ENCODE data around the gene KMO. TPM values are rescaled to one million over a fixed set of nuclear protein-coding genes. Genes with fewer than 3 reads are reported as not detected.

Gene KMO
- total and polyA plus RNA-seq, 2 experiments from 2014 or later, result not detected

DNA sequence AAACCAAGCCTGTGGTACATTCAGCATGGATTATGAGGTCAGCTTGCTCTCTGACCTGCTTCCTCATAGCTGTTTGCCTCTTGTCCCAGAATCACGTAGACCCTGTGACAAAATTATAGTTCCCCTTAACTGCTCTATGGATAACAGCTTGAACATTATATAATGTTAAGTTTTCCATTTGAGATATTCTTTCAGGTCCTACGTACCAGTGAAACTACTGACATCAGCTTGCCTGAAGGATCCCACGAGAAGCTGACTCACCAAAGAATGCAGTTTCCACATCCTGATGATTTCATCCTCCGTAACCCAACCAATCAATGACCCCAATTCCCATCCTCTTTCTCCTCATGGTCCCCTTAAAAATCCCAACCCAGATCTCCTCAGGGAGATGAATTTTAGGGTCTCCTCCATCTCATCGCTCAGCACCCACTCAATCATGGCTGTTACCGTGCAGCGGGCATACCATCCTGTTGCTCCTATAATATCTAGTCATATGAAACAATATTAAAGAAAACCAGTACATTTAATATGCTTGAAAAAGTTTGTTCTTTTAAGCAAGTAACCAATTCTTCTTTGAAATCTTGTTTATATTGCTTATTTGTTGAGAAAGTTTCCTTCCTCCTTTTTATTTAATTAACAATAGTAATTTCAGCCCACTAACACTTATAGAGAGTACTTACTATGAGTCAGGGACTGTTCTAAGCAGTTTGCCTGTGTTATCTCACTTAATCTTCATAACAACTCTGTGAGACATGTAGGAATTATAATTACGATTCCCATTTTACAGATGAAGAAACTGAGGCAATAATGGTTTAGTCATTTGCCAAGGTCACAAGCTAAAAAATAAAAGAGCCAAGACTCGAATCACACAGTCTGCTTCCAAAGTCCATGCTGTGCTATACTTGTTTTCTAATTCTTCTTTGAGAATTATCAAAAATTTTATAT lies 80.6 kb downstream of the KMO start:
- Histone ChIP-seq H3K9me2 (ENCODE audit: insufficient read depth) (no peaks in the 10 kb centered on the region), H3K27me3 (replicated peaks; ENCODE audit: insufficient read depth) (no peaks in the 10 kb centered on the region), H3K4me3 (peak overlapping the region; percentile 23; the same call in 1 of the 2 replicates), H3K4me1 (ENCODE audit: insufficient read depth) (peaks cover 20% of the 10 kb centered on the region), H2AFZ (peak overlapping the region; percentile 74), H3F3A (ENCODE audit: insufficient read depth) (peaks cover 9% of the 10 kb centered on the region; the same call in 1 of the 2 replicates), H3K27ac (peak overlapping the region; percentile 60), H3K9me3 (ENCODE audit: low read depth) (no peaks in the 10 kb centered on the region), H3K9ac (peak overlapping the region; percentile 57), H3K79me2 (ENCODE audit: insufficient read depth) (no peaks in the 10 kb centered on the region), H3K4me2 (ENCODE audit: unreplicated experiment) (peak overlapping the region; percentile 56), H3K36me3 (ENCODE audit: low read depth) (no peaks in the 10 kb centered on the region), H4K20me1 (ENCODE audit: insufficient read depth) (no peaks in the 10 kb centered on the region)
- DNase-seq, result peak; percentile 90
- in situ Hi-C loops (cut with MboI), result loop anchor here (10.0 to 25.0 kb wide), 2 partner anchors 222 to 374 kb away; partner anchors contain the start of gene MAP1LC3C
- no peak for TF ChIP-seq EZH2 (IDR thresholded peaks at IDR 0.05; ENCODE audit: insufficient read depth, poor library complexity, severe bottlenecking)
- TF ChIP-seq EZH2phosphoT487 (IDR thresholded peaks at IDR 0.05; ENCODE audit: insufficient read depth, low read depth), result no peak
- 39 to 41% methylated on average over 9 of the region's 9 CpGs for WGBS, 2 experiments (ENCODE audit: low coverage in 1 of 2, low lambda C conversion rate in 2 of 2, missing lambda C conversion rate in 2 of 2)

GRCh38 chr1:241614144-241614543 lies 82.0 kb downstream of the KMO start:
- Histone ChIP-seq H4K20me1 (ENCODE audit: insufficient read depth) (no peaks in the 10 kb centered on the region), H3K4me3 (no peak overlapping the region), H3K4me1 (ENCODE audit: insufficient read depth) (peaks cover 12% of the 10 kb centered on the region), H3K9ac (no peak overlapping the region), H3K9me2 (ENCODE audit: insufficient read depth) (no peaks in the 10 kb centered on the region), H3K79me2 (ENCODE audit: insufficient read depth) (no peaks in the 10 kb centered on the region), H3K36me3 (ENCODE audit: low read depth) (no peaks in the 10 kb centered on the region), H3K4me2 (ENCODE audit: unreplicated experiment) (no peak overlapping the region), H3K27ac (no peak overlapping the region), H3K27me3 (replicated peaks; ENCODE audit: insufficient read depth) (no peaks in the 10 kb centered on the region), H2AFZ (no peak overlapping the region), H3K9me3 (ENCODE audit: low read depth) (no peaks in the 10 kb centered on the region), H3F3A (ENCODE audit: insufficient read depth) (peaks cover 3% of the 10 kb centered on the region; the same call in 1 of the 2 replicates)
- in situ Hi-C loops (cut with MboI), result loop anchor here (10.0 to 25.0 kb wide), 2 partner anchors 221 to 373 kb away; partner anchors contain the start of gene MAP1LC3C
- TF ChIP-seq EZH2phosphoT487 (IDR thresholded peaks at IDR 0.05; ENCODE audit: insufficient read depth, low read depth) (no peak), EZH2 (IDR thresholded peaks at IDR 0.05; ENCODE audit: insufficient read depth, poor library complexity, severe bottlenecking) (no peak)
- WGBS, 2 experiments (ENCODE audit: low coverage in 1 of 2, low lambda C conversion rate in 2 of 2, missing lambda C conversion rate in 2 of 2), result 78 to 84% methylated on average over 4 of the region's 4 CpGs
- DNase-seq, result no peak

DNA sequence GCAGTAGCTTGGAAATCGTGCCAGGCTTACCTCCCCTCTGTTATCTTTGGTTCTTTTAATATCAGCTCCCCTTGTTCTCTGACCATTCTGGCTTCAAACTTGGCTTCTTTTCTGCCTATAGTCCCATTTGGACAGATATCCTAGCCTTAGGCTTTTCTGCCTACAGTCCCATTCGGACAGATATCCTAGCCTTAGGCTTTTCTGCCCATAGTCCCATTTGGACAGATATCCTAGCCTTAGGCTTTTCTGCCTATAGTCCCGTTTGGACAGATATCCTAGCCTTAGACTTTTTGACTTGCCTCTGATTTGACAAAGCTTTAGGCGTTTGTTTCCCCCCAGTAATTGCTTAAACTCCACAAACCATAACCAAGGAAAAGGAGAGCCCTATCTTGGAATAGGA lies 82.4 kb downstream of the KMO start:
- Histone ChIP-seq H3F3A (ENCODE audit: insufficient read depth) (peaks cover 3% of the 10 kb centered on the region; the same call in 1 of the 2 replicates), H3K27me3 (replicated peaks; ENCODE audit: insufficient read depth) (no peaks in the 10 kb centered on the region), H3K36me3 (ENCODE audit: low read depth) (no peaks in the 10 kb centered on the region), H3K79me2 (ENCODE audit: insufficient read depth) (no peaks in the 10 kb centered on the region), H3K9me2 (ENCODE audit: insufficient read depth) (no peaks in the 10 kb centered on the region), H4K20me1 (ENCODE audit: insufficient read depth) (no peaks in the 10 kb centered on the region), H3K9ac (no peak overlapping the region), H3K4me3 (no peak overlapping the region), H3K4me2 (ENCODE audit: unreplicated experiment) (no peak overlapping the region), H3K9me3 (ENCODE audit: low read depth) (no peaks in the 10 kb centered on the region), H3K27ac (no peak overlapping the region), H3K4me1 (ENCODE audit: insufficient read depth) (peaks cover 12% of the 10 kb centered on the region), H2AFZ (no peak overlapping the region)
- 93 to 94% methylated on average over 4 of the region's 4 CpGs for WGBS, 2 experiments (ENCODE audit: low coverage in 1 of 2, low lambda C conversion rate in 2 of 2, missing lambda C conversion rate in 2 of 2)
- DNase-seq, result no peak
- no peak for TF ChIP-seq EZH2phosphoT487 (IDR thresholded peaks at IDR 0.05; ENCODE audit: insufficient read depth, low read depth)
- no peak for TF ChIP-seq EZH2 (IDR thresholded peaks at IDR 0.05; ENCODE audit: insufficient read depth, poor library complexity, severe bottlenecking)
- in situ Hi-C loops (cut with MboI), result loop anchor here (10.0 to 25.0 kb wide), 2 partner anchors 220 to 373 kb away; partner anchors contain the start of gene MAP1LC3C

DNA sequence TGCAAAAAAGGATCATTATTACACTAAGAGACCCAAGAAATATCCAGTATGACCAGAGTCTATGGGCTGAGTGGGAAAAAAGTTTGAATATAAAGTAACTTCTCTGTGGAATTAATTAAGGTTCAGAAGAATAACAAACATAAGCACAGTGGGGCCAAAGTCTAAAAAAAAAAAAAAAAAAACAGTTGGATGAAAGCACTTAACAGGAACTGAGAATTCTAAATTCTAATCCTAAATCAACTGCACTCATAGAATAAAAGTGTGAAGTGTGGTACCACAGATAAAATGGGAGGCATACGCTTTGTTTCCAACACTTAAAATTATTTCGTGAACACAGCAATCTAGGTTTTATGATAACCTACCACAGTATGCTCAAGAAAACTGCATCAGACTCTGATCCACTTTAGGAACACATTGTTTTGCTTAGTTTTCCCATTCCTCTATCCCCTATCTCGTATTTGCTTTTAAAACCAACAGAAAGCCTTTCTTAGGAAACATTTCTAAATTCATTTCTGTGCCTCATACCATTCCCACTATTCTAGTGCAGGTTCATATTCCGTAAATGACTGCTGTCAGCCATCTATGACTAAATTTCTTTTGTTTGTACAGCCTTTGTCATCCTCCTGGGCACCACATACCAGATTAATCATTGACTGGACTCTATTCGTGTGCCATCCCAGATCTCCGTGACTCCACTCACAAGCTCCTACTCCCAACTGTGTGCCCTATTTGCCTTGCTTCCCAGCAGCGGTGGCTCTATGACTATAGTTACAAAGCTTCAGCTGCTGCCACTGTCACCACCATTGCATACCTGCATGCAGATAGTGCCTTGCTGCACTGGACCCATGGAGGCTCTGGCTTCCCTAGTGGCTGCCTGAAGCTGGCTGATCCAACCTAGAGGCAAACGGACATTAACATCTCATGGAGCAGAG lies 83.1 kb downstream of the KMO start:
- Histone ChIP-seq H3K4me2 (ENCODE audit: unreplicated experiment) (no peak overlapping the region), H3K9ac (no peak overlapping the region), H3K9me2 (ENCODE audit: insufficient read depth) (no peaks in the 10 kb centered on the region), H3K27ac (no peak overlapping the region), H2AFZ (no peak overlapping the region), H3K4me1 (ENCODE audit: insufficient read depth) (peaks cover 12% of the 10 kb centered on the region), H3K4me3 (no peak overlapping the region), H4K20me1 (ENCODE audit: insufficient read depth) (no peaks in the 10 kb centered on the region), H3K79me2 (ENCODE audit: insufficient read depth) (no peaks in the 10 kb centered on the region), H3K9me3 (ENCODE audit: low read depth) (no peaks in the 10 kb centered on the region), H3K27me3 (replicated peaks; ENCODE audit: insufficient read depth) (no peaks in the 10 kb centered on the region), H3F3A (ENCODE audit: insufficient read depth) (peaks cover 3% of the 10 kb centered on the region; the same call in 1 of the 2 replicates), H3K36me3 (ENCODE audit: low read depth) (no peaks in the 10 kb centered on the region)
- in situ Hi-C loops (cut with MboI), result loop anchor here (10.0 to 25.0 kb wide), 2 partner anchors 219 to 372 kb away; partner anchors contain the start of gene MAP1LC3C
- no peak for DNase-seq
- WGBS, 2 experiments (ENCODE audit: low coverage in 1 of 2, low lambda C conversion rate in 2 of 2, missing lambda C conversion rate in 2 of 2), result 92% methylated on average over 8 of the region's 8 CpGs
- no peak for TF ChIP-seq EZH2 (IDR thresholded peaks at IDR 0.05; ENCODE audit: insufficient read depth, poor library complexity, severe bottlenecking)
- TF ChIP-seq EZH2phosphoT487 (IDR thresholded peaks at IDR 0.05; ENCODE audit: insufficient read depth, low read depth), result no peak
